ENCODE measurements around the gene INPP4B.

The INPP4B gene

DNA sequence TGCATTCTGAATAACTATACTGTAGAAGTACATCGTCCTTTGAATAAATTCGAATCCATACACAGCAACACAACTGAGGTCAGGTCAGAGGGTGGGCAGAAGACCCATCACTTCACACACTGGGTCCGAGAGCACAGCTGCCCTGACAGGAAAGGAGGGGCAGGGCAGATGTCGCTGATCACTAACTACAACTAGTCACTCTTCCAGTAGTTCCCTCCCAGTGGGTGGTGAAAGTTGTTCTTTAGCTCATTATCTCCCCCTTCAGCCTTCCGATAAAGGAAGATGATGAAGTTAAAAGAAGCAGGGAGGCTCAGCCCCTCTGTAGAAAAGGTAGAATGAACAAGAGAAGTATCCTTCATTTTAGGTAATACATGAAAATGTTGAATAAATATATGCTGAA is 278.9 kb downstream of the INPP4B start:
- ATAC-seq = peak; percentile 87

DNA sequence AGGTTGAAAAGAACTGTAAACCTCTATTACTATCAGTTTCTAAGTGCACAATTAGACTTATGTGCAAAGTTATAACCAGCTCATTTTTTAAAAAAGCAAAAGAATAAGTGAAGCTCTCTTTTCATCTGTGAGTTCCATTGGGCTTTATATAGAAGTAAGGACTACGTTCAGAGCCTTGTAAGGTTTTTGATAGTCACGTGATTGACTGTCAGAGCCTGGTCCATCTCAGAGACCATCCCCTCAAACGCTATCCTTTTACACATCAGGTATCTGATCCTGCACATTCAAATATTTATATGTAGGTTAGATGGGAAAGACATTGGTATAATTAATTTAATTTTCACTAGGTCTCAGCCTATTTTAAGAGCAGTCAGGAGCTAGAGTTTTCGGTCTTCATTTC is 279.3 kb downstream of the INPP4B start:
- peak; percentile 56 for ATAC-seq
- Mint-ChIP-seq H3K9me3 (peaks cover 0 to 8% of the 10 kb centered on the region in 2 donors), H3K4me1 (peaks cover 30% of the 10 kb centered on the region), H3K27ac (peak overlapping the region in 1 of 2 donors; percentile 99), H3K4me3 (peak overlapping the region; percentile 62 to 87), H3K27me3 (no peaks in the 10 kb centered on the region)
- no peak for DNase-seq

More for the DNA sequence above, 278.9 kb downstream of the INPP4B start:
- Mint-ChIP-seq H3K4me3 (peak overlapping the region; percentile 62 to 87), H3K27me3 (no peaks in the 10 kb centered on the region), H3K9me3 (peaks cover 0 to 8% of the 10 kb centered on the region in 2 donors), H3K4me1 (peaks cover 30% of the 10 kb centered on the region), H3K27ac (peak overlapping the region in 1 of 2 donors; percentile 99)
- peak in 1 of 2 donors; percentile 36 for DNase-seq

DNA sequence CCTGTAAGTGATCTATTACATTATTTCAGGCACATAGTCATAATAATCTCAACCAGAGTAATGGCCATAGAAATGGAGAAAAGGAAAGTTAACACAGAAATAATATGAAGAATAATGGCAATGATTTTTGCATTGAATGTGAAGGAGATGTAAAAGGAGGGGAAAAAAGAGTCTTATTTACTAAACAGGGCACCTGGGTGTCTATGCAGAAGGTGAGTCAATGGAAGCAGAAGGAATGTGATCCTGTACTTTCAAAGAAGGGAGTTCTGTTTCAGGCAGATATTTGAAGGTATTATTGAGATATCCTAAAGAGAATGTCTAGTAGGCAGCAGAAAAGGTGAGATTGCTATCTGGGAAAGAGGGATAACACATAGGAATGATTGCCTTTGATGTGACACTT is 279.9 kb downstream of the INPP4B start:
- Mint-ChIP-seq H3K27me3 (no peaks in the 10 kb centered on the region), H3K27ac (peak overlapping the region in 1 of 2 donors; percentile 91), H3K9me3 (peaks cover 0 to 8% of the 10 kb centered on the region in 2 donors), H3K4me3 (peak overlapping the region; percentile 13 to 87), H3K4me1 (peaks cover 30% of the 10 kb centered on the region)
- DNase-seq (no peak), ATAC-seq (peak; percentile 2)

DNA sequence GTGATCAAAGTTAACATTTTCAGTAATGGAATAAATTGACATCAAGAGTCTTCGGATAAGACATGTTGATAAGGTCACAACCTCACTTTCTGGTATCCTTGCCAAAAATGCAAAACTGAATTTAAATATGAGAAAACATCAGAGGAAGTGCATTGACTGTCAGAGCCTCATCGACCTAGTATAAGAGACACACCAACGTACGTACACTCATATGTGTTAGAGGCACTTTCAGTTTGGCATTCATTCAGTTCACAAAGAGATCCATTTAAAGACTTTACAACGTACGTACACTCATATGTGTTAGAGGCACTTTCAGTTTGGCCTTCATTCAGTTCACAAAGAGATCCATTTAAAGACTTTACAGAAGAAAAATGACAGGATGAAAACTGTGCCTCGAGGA is 280.3 kb downstream of the INPP4B start:
- peak overlapping the region in 1 of 2 donors; percentile 91 for H3K27ac Mint-ChIP-seq
- peaks cover 30% of the 10 kb centered on the region for H3K4me1 Mint-ChIP-seq
- ATAC-seq (peak; percentile 88), DNase-seq (no peak)
- peak overlapping the region; percentile 13 to 87 for H3K4me3 Mint-ChIP-seq
- H3K27me3 Mint-ChIP-seq = no peaks in the 10 kb centered on the region
- peaks cover 0 to 8% of the 10 kb centered on the region in 2 donors for H3K9me3 Mint-ChIP-seq

DNA sequence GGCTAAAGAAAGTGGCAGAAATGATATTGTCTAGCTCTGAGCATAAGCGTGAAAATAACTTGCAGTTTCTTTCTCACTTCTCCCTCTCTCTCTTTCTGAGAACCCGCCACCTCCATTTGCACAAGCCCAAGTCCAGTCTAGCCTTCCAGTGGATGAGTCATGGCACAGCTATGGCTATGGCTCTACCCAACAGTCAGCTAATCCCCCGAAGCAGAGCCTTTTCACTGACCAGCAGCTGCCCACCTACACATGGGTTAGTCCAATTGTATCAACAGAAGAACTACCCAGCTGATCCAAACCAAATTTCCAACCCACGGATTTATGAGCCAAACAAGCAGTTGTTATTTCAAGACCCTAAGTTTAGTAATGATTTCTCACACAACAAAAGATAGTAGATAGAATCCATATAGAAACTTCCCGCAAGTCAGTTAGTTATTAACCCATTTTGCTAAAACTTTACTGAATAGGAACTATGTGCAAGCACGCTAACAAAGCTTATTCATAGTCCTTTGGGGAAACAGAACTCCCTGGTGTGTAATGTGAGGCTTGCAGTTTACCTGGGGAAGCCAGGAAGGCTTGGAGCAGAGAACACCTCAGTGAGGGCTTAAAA is 282.3 kb downstream of the INPP4B start:
- no peaks in the 10 kb centered on the region for H3K27me3 Mint-ChIP-seq
- H3K9me3 Mint-ChIP-seq = peaks cover 0 to 8% of the 10 kb centered on the region in 2 donors
- H3K4me1 Mint-ChIP-seq = peaks cover 30% of the 10 kb centered on the region
- DNase-seq = no peak
- ATAC-seq = no peak
- H3K4me3 Mint-ChIP-seq = peak overlapping the region in 1 of 2 donors; percentile 21
- H3K27ac Mint-ChIP-seq = peak overlapping the region in 1 of 2 donors; percentile 71

DNA sequence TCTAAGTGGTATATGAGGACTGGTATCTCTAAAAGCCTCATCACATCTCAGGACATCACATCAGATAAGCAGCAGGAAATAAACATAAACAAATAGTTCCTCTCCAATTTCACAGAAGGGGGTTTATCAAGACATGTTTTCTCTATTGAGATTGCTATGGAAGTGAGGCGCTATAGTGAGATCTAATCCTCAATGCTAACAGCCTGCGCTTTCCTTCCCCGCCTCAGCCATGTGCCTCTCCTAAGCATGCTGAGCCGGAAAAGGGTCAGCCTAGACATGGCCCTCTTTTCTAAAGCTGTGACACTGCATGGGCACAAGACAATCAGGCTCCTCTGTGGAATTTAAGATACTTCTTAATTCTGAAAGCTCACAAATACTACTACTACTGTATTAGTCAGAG is 286.1 kb downstream of the INPP4B start:
- ATAC-seq = no peak
- peaks cover 0 to 8% of the 10 kb centered on the region in 2 donors for H3K9me3 Mint-ChIP-seq
- DNase-seq = no peak
- no peaks in the 10 kb centered on the region for H3K27me3 Mint-ChIP-seq
- H3K4me1 Mint-ChIP-seq = peaks cover 26% of the 10 kb centered on the region
- no peak overlapping the region for H3K27ac Mint-ChIP-seq
- no peak overlapping the region for H3K4me3 Mint-ChIP-seq

DNA sequence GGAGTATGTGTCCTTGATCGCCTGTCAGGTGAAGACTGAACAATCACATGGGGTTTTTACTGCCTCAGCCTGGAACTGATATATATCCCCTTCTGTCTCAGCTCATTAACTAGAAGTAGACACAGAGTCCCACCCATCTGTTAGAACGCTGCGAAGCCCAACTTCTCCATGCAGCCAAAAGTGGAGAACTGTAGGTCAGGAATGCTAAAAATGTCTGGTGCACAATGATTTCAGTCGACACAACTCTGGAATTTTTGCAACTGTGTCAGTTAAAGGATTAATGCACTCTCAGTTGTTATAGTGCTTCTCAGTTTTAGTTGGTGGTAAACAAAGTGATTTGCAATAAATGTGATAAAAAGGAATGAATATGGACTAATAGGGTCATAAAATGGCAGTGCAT is 287.2 kb downstream of the INPP4B start:
- H3K4me3 Mint-ChIP-seq = no peak overlapping the region
- H3K4me1 Mint-ChIP-seq = peaks cover 21% of the 10 kb centered on the region
- ATAC-seq = no peak
- H3K9me3 Mint-ChIP-seq = peaks cover 0 to 7% of the 10 kb centered on the region in 2 donors
- no peak overlapping the region for H3K27ac Mint-ChIP-seq
- no peaks in the 10 kb centered on the region for H3K27me3 Mint-ChIP-seq
- no peak for DNase-seq

DNA sequence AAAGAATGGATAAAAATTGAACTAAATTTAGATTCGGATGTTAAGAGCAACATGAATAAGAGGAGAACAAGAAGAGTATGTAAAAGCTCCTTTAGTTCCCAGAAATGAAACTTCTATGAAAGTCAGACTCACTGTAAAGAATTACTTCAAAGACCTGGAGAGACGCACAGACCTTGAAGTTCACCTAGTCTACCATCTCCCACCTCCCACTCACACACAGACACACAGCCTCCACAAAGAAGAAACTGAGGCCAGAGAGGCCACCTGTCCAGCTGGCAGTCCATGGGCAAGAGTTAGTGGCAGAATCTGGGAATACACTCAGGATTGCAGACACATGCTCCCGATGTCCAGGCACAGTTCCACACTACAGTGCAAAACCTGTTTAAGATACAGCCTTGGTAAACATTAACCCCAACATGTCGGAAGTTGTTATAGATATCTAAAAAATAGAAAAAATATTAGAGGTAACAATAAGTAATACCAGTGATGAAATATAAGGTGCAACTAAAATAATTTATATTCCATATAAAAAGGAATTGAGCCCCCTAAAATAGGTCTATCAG is 288.8 kb downstream of the INPP4B start:
- Mint-ChIP-seq H3K9me3 (peaks cover 0 to 4% of the 10 kb centered on the region in 2 donors), H3K4me3 (no peak overlapping the region), H3K4me1 (peaks cover 22% of the 10 kb centered on the region), H3K27me3 (no peaks in the 10 kb centered on the region), H3K27ac (peak overlapping the region in 1 of 2 donors; percentile 57)
- DNase-seq (no peak), ATAC-seq (peak; percentile 31)

DNA sequence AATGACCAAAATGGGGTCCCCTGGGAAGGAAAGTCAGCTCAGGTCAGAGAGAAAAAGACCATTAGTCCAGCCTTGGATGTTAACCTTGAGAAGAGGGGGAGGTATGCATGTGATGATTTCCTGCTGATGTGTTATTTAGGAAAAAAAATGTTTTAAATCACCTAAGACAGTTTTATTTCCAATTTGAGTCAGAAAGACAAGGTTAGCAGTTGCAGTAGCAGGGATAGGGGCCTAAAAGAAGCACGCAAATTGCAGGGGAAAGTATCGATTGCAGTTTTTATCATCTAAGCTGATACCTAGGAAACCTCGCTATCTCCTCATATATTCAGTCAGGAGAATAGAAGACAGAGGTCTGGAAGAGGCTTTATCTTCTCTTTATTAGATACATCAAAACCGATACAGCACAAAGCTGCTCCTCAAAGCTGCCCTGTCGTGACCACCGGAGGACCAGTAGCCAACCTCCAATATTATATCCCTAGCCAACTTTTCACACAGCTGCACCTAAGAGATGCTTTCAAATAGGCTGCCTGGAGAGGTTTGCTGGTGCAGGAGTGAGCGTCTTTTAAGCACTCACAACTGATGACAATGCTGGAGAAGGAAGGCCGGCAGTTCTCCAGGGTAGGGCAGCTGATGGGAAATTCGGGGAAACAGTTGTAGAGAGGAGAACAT is 289.4 kb downstream of the INPP4B start:
- peak overlapping the region in 1 of 2 donors; percentile 11 for H3K4me3 Mint-ChIP-seq

DNA sequence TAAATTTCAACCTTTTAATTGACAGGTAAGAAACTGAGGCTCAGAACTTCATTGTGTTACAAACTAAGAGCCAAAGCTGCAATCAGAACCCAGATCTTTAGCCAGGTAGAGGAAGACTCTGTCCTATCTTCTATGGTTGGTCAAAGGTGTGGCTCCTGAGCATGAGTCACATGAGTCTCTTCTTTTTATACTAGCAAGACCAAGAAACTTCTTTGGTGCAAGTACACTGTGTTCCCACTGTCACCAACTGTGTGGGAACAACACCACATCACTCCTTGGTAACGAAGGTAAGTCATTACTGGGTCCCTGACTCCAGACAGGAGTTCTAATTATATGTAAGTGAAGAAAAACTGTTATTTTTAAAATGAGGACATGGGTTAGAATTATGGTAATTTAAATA is 290.1 kb downstream of the INPP4B start:
- peaks cover 22% of the 10 kb centered on the region for H3K4me1 Mint-ChIP-seq
- H3K27ac Mint-ChIP-seq = peak overlapping the region in 1 of 2 donors; percentile 26
- peaks cover 0 to 4% of the 10 kb centered on the region in 2 donors for H3K9me3 Mint-ChIP-seq
- ATAC-seq (peak; percentile 32), DNase-seq (no peak)
- H3K4me3 Mint-ChIP-seq = peak overlapping the region in 1 of 2 donors; percentile 11
- H3K27me3 Mint-ChIP-seq = no peaks in the 10 kb centered on the region

More for the DNA sequence above, 289.4 kb downstream of the INPP4B start:
- Mint-ChIP-seq H3K4me1 (peaks cover 22% of the 10 kb centered on the region), H3K9me3 (peaks cover 0 to 4% of the 10 kb centered on the region in 2 donors), H3K27ac (peak overlapping the region in 1 of 2 donors; percentile 57), H3K27me3 (no peaks in the 10 kb centered on the region)
- DNase-seq (no peak), ATAC-seq (no peak)

DNA sequence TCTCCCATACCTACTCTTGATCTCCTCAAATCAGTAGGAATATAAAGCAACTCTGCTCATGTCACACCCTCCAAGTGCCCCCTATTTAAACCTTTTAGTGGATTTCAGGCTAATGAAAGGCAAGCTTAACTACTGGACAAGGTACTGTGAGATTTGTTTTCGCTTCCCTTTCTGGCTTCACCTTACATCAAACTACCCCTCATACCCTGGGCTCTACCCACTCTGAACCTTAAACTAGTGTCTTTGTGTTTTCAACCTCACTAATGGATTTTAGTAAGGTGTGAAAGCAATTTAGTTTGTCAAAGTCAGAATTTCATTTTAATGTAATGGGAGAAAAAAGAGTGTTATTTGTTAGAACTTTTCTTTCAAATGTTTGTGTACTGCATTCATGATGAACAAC is 291.7 kb downstream of the INPP4B start:
- peaks cover 32% of the 10 kb centered on the region for H3K4me1 Mint-ChIP-seq
- H3K27me3 Mint-ChIP-seq = no peaks in the 10 kb centered on the region
- no peak for ATAC-seq
- H3K9me3 Mint-ChIP-seq = peaks cover 0 to 4% of the 10 kb centered on the region in 2 donors
- DNase-seq = no peak
- H3K27ac Mint-ChIP-seq = no peak overlapping the region
- H3K4me3 Mint-ChIP-seq = no peak overlapping the region

DNA sequence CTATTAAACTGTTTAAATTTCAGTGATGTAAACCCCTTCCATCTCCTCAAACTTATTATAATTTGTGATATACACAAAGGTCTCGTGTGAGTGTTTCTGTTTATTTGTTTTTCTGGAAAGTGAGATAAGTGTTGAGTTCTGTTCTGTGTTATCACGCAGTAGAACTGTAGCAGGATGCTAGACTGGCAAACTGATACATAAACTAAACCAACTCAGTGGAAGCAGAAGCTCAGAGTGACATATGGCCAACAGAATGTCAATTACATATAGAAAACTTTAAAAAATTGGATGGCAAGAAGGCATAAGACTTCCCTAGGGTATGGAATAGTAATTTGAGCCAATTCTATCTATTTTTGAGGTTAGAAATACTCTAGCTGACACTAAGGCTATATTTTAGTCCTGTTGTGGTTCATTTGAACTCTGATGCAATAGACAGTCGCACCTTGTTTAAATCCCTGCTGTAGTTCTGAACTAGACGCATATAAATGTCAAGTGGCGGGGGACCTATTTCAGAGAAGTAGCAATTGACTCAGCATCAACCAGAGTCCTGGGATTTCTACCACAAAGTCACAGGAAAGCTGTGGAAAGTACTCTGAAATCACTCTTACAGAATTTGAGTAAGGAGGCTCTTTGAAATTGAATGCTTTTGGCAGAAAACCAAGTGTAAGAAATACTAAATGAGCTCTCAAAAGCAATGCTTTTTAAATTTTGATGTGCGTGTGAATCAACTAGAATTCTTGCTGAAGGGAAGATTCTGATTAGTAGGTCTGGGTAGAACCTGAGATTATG is 294.4 kb downstream of the INPP4B start:
- peaks cover 30% of the 10 kb centered on the region for H3K4me1 Mint-ChIP-seq

DNA sequence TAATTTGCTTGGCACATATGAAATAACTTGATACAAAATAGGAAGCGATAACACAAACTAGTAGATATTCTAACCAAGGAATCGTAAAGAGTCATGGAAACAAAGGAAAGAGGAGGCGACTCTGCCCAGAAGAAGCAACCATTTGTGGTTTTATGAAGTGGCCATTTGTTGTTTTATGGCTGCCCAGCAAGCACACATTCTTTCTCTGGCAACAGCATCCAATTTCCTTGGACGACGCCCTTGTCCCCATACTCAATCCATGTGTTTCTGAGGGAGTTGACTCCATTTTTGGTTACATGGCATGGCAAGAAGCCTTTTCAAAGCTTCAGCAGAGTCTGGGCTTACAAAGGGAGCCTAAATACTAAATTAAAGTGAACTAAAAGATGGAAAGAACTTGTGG is 295.1 kb downstream of the INPP4B start:
- DNase-seq (no peak), ATAC-seq (no peak)
- Mint-ChIP-seq H3K9me3 (peaks cover 5 to 8% of the 10 kb centered on the region in 2 donors), H3K4me3 (no peak overlapping the region), H3K27me3 (no peaks in the 10 kb centered on the region), H3K27ac (no peak overlapping the region), H3K4me1 (peaks cover 22% of the 10 kb centered on the region)

More for the DNA sequence above, 294.4 kb downstream of the INPP4B start:
- ATAC-seq (no peak), DNase-seq (no peak)
- no peaks in the 10 kb centered on the region for H3K27me3 Mint-ChIP-seq
- peak overlapping the region in 1 of 2 donors; percentile 17 for H3K27ac Mint-ChIP-seq
- no peak overlapping the region for H3K4me3 Mint-ChIP-seq
- peaks cover 0 to 4% of the 10 kb centered on the region in 2 donors for H3K9me3 Mint-ChIP-seq

DNA sequence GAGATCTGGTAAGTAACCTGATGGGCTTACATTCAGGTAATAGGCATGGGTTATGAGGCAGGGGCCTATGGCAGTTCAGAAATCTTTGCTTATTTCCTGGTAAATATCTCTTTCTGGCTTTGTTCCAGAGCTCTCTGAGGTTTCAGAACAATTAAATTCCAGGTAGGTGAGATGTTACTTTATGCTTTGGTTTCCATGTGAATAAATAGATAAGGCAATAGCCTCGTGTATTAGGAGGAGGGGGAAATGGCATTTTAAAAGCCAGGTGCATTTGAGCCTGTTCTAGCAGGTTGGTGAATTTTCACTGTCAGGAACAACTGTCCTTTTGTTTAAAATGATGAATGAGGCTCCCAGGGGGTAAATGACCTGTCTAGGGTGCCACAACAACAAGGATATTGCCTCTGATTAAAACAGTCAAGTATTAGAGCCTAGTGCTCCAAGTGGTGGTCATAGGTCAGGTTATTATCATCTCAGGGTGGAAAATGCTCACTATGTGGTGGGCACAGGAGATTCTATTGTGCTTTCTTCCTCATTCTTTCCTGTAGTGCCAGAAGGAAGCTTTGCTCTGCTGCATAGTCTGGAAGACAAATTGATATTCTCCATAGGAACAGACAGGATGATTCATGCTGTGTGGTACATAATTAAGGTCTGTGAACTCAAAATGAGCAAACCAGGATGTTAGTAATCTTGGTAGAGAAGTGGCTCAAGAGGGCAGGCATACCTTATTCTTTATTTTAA is 296.2 kb downstream of the INPP4B start:
- H3K27ac Mint-ChIP-seq = peak overlapping the region; percentile 5 to 38
- H3K9me3 Mint-ChIP-seq = peaks cover 5 to 9% of the 10 kb centered on the region in 2 donors
- DNase-seq (no peak), ATAC-seq (peak; percentile 95)
- no peaks in the 10 kb centered on the region for H3K27me3 Mint-ChIP-seq
- peak overlapping the region in 1 of 2 donors; percentile 42 for H3K4me3 Mint-ChIP-seq
- peaks cover 22% of the 10 kb centered on the region for H3K4me1 Mint-ChIP-seq

DNA sequence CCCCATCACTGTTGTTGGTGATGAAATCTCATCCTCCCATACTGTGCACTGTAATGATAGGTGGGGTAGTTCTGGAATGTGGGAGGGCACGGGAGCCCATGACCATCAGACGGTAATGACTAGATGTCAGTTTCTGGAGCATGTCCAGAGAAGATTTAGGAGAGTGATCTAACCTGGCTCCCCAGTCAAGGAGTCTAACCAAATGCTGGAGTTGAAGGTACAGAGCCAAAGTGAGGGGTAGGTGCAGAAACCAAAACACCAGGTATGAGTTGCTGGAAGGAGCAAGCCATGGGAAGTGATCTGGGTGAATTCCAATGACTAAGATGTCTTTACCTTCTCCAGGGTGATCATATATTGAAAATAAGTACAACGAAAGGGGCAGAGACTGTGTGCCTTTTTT is 296.9 kb downstream of the INPP4B start:
- Mint-ChIP-seq H3K27me3 (no peaks in the 10 kb centered on the region), H3K27ac (peak overlapping the region in 1 of 2 donors; percentile 17), H3K4me1 (peaks cover 22% of the 10 kb centered on the region), H3K4me3 (no peak overlapping the region), H3K9me3 (peaks cover 5 to 6% of the 10 kb centered on the region in 2 donors)
- DNase-seq (no peak), ATAC-seq (no peak)
